HG03571 (cell line): Measurements from ENCODE around the gene VOPP1.
"Not testable (repeated sequence)": the region's sequence is repeated elsewhere in the genome, so short reads cannot be mapped to it uniquely, and the experiment has no call there.

ENCODE experiments used
- ATAC-seq: cut with Tn5 transposase; IDR thresholded peaks from one replicate; pipeline ENCODE4 v1.9.1; 2021; ENCODE audit not compliant: unreplicated experiment

VOPP1 gene

GRCh38 chr7:55572378-55573233, at the start of gene VOPP1:
VOPP1 (minus strand) TSS chr7:55572502; CDS start chr7:55572324, 178 bp downstream.
- peak; percentile 49 for ATAC-seq

- ATAC-seq: no peak
Observed at GRCh38 chr7:55618913-55619312, 46.6 kb upstream of the VOPP1 start.

DNA sequence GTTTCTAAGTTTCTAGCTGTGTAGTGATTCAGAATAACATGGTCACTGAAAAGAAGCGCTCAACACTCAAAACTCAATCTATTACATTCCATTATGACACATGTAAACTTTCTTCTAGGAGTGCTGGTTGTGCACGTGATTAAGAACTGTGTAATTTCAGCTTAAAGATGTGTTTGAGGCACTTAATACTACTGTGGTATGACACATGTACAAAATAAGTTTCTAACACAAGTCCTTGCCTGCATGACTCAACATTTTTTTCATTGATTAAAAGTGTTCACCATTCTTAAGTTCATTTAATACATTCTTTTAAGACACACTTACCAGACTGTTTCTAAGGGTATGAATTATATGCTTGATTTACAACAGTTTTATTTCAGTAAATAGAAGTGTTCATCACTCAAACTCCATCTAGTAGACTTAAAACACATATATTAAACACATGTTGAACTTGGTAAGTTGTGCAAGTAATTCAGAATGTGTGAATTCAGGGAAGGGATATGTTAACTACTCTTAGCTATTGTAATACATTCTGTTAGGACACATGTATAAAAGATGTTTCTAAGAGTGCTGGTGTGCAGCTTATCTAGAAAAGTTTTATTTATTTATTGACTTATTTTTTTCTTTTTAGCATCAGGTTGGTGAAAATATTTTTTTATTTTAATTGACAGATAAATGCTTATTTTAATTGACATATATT, 42.2 kb upstream of the VOPP1 start:
- not testable (repeated sequence) for ATAC-seq

DNA sequence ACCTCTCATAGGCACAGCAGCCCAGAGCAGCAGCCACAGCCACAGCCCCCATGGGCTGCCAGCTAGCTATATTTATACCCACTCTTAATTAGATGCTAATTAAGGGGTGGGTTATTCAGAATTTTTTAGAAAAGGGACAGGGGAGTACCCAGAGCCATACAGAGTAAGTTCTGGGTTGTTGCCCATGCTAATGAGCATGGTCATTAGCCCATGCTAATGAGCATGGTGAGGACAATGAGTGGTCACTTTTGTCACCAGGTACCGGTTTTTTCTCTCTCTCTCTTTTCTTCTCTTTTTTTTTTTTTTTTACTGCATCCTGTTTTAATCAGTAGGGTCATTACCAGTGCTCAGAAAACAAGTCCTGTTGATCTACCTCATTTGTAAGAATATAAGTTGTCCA, 37.4 kb upstream of the VOPP1 start:
- not testable (repeated sequence) for ATAC-seq

DNA sequence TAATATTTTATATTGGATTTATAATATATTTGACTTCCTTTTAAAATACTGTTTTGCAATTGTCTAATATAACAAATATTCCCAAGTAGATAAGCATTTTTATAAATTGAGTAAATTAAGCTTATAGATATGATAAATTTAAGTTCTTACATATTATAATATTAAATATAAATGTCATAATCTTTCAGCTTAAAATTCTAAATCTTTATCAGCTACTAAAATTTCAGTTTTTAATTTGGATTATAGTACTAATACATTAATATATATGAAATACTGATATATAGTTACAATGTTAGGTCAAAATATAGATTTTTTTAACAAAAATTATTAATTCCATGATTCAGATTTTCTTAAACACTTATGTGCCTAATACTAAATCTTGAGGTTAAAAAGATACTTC, 33.4 kb upstream of the VOPP1 start:
- ATAC-seq: not testable (repeated sequence)

DNA sequence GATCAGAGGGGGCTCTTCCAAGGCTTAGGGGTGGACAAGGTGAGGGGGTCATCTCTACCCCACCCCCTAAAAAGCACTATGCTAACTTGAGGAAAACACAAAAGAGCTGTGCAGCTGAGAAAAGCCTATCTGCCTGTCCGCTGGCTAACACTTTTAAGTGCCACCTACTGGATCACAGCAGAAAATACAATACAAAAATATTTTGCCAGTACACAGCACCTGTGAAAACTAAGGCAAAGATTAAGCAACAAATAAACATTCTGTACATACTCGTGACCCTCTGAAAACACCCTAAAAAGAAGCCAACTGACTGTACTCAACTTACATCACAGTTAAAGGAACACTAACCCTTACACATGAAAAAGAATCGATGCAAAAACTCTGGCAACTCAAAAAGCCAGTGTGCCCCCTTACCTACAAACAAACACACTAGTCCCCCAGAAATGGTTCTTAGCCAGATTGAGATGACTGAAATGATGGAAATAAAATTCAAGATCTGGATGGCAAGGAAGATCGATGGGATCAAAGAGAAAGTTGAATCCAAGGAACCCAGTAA, 25.7 kb upstream of the VOPP1 start:
- not testable (repeated sequence) for ATAC-seq

GRCh38 chr7:55597214-55597739, 25.0 kb upstream of the VOPP1 start:
- not testable (repeated sequence) for ATAC-seq

- no peak for ATAC-seq
Observed at GRCh38 chr7:55595511-55595910, 23.2 kb upstream of the VOPP1 start.

DNA sequence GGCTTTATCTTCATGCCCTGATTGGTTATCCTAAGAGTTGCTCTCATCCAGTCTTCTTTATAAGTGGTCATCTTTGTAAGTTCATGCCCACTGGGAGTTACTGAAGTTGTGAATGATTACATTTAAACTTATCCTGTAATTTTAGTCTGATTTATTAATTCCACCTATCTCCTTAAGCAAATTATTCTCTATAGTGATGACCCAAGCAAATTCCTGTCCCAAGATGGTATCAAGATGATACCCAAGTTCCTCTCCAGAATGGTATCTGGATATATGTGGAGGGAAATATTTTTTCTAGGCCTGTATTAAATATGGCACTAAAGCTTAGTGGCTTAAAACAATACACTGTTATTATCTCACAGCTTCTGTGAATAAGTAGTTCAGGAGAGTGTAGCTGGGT, 22.6 kb upstream of the VOPP1 start:
- ATAC-seq: no peak

- no peak for ATAC-seq
Observed at GRCh38 chr7:55594414-55594813, 22.1 kb upstream of the VOPP1 start.

DNA sequence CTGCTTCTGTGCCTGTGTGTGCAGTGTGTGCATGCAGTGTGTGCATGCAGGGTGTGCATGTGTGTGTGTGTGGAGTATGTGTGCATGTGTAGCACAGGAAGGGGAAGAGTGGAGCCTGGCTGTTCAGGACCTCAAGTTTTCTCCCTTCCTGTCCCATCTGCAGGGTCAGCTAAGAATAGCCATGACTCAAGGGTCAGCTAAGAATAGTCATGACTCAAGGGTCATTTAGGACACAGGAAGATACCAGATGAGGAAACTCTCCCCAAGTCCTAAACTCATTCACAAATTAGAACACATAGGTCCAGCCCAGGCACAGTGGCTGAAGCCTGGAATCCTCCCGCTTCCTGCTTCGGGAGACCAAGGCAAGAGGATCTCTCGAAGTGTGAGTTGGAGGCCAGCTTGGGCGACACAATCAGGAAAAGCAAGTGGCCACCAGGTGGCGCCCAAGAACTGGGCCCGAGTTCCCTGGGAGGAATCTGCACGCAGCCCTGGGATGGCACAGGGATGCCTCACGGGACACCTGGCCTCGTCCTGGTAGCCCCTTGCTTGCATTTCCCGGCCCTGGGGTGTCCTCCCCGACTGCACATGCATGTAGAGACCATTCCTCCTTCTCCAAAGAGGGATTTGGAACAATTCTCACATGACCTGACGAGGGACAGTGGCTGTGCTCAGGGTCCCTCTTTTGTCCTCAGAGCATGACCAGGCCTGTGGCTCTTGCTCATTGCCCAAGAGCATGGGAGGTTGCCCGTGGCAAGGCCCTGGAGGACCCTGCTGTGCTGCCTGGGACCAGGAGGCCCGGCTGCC, 21.4 kb upstream of the VOPP1 start:
- ATAC-seq: no peak

DNA sequence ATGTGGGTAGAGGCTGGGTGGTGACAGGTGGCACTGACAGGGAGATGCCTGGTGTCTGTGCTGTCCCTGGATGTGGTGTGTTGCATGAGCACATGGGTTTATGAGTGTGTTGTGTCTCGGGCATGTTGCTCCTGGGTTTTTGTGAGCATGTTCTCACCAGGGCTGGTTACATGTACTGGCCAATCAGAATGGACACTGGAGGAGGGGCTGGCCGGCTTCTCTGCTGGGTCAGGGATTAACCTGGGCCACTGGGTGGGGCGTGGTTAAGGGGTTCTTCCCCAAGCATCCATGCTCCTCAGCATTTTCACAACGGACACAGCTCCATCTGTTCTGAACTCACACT, 20.8 kb upstream of the VOPP1 start:
- ATAC-seq: no peak

DNA sequence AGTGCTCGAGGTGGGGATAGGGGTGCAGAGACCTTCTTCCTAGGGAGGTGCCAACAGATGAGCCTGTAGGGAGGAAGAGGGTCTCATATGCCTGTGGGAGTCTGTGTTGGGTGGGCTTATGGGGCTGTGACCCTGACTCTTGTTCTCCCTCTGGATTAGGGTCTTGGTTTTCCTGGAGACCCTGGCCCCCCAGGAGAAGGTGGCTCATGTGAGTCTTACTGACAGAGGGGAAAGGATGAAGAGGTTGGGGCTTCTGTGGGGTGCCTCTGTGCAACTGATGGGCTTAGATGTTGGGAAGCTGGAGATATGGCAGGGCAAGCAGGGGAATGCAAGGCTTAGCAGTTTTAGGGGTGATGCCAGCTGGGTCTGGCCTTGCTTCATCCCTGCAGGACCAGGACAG, 20.2 kb upstream of the VOPP1 start:
- ATAC-seq: no peak

GRCh38 chr7:55591282-55591931, 19.1 kb upstream of the VOPP1 start:
- no peak for ATAC-seq

DNA sequence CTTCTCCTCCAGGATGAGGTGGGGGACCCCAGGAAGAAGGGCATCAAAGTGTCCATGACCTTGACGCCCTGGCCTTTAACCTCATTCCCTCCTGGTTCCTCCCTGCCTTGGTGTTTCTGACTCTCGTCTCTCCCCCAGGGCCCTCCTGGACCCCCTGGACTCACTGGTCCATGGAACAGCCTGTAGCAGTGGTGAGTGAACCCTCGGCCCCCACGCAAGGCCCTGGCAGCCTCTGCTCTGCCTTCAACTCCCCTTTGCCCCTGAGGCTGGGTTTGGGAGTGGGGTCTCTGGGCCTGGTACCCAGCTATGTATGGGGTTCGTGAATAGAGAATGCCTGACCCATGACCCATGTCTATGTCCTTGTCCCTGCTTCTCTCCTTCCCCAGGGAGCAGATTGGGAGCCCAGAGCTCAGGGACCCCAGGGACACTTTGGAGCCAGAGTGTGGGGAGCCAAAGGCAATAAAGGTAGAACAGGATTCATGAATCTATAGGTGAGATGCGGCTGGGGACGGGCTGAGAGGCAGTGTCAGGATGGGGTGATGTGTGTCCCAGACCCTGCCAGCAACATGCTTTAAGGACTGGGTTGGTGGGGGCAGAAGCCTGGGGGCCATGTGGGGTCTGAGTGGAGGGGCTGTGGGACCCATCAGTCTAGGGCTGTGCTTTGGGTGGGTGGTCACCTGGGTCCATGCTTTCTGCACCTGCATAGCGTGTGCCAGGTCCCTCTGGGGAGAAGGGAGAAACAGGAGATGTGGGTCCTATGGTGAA, 18.4 kb upstream of the VOPP1 start:
- no peak for ATAC-seq

GRCh38 chr7:55589905-55590304, 17.6 kb upstream of the VOPP1 start:
- ATAC-seq: no peak

GRCh38 chr7:55588976-55589604, 16.8 kb upstream of the VOPP1 start:
- no peak for ATAC-seq

- ATAC-seq: no peak
Observed at GRCh38 chr7:55588379-55588699, 16.0 kb upstream of the VOPP1 start.

DNA sequence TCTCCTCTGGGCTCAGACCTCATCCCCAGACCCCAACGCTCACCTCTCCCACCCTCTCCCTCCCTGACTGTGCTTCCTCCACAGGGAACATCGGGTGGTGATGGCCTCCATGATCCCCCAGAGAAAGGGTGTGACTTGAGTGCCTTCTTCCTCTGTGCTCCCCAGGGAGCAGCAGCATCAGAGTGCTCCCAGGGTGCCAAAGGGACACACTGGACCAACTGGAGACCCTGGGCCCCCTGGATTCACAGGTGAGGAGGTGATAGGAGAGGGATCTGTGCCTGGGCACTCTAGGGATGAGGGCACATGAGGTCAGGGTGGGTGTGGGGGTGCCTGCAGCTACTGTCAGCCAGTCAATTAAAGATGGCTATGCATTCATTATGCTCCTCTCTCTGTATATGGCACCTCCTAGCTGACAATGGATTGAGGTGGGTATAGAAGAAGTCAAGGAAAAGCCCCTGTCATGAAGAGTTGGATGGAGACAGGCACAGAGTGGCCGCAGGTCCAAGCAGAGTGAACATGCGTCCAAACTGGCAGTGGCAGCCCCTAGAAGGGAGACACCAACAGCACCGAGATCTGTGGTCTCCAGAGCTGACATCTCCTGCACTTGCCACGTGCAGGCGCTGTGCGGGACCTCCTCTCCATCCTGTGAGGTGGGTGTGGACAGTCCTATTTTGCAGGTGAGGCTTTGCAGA, 15.5 kb upstream of the VOPP1 start:
- ATAC-seq: no peak
